HG02973 (cell line): Measurements from ENCODE around the gene GALNT2.
A peak's percentile ranks its signal among the peaks of the same experiment; 100 is the strongest.

Experiments used
- ATAC-seq: cut with Tn5 transposase; IDR thresholded peaks from one replicate; pipeline ENCODE4 v1.9.1; 2021; ENCODE audit warnings: moderate library complexity; ENCODE audit not compliant: unreplicated experiment

Gene GALNT2

DNA sequence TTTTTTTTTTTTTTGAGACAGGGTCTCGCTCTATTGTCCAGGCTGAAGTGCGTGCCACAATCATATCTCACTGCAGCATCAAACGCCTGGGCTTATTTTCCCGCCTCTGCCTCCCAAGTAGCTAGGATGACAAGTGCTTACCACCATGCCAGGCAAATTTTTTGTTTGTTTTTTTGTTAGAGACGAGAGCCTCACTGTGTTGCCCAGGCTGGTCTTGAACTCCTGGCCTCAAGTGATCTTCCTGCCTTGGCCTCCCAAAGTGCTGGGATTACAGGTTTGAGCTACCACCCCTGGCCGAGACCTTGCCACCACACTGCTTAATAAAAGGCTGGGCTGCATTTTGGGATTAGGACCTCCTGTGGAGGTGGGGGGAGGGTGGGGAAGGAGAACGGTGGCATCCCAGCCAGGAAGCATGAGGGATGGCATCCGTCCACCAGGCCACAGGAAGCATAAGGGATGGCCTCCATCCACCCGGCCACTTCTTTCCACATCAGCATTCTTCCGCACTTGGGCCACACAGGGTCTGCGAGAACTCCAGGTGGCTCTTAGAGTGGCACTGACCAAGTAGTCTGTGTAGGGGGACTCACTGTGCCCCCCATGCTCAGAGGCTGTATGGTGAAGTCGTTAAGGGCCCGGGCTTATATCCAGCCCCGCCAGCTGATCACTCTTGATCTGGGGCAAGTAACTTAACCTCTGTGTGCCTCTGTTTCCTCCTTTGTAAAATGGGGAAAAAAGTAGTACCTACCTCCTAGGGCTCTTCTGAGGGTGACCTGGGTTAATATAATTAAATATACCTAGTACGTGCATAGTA is 75.0 kb downstream of the GALNT2 start:
- ATAC-seq, result no peak

DNA sequence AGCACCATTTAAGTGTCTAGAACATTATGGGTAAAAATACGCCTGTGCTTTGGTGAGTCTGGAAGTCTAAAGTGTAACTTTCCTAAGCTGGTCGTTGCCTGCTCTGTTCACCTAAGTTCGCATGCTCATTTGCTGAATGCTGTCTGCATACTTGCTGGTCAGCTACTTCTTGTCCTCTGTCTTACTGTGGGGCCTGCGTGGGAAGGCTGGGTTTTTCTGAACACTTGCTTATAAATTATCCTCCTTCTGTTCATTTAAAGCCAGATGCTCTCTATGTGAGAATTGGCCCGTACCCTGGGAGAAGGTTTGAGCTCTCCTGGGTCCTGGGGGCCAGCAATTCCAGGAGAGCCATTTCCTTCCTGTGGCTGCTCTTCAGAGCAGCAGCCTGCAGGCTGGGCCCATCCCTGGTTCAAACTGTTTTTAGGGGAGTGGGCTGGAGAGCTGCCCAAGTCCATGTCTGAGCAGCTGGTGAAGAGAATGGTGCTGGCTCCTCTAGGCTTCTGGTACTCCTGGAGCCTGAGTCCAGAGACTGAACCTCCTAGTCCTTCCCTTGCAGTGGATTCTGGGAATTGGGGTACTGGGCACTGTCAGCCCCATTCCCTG is 75.7 kb downstream of the GALNT2 start:
- ATAC-seq, result no peak

DNA sequence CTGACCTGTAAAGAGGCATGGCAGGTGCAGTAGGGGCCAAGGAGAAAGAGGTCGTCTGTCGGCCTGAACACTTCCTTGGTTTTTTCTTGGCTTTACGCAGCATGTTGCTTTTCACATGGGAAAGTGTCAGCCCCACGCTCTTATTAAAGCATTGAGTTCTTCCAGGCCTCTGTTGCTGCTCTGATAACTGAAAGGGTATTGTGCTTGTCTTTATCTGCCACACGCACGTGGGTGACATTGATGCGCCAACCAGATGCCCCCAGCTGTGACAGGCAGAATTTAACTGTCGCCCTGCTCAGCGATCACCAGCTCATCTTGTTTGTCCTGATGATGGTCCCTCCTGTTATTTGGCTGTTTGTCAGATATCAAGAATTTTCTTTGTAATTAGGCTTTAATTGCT is 76.5 kb downstream of the GALNT2 start:
- ATAC-seq, result no peak

DNA sequence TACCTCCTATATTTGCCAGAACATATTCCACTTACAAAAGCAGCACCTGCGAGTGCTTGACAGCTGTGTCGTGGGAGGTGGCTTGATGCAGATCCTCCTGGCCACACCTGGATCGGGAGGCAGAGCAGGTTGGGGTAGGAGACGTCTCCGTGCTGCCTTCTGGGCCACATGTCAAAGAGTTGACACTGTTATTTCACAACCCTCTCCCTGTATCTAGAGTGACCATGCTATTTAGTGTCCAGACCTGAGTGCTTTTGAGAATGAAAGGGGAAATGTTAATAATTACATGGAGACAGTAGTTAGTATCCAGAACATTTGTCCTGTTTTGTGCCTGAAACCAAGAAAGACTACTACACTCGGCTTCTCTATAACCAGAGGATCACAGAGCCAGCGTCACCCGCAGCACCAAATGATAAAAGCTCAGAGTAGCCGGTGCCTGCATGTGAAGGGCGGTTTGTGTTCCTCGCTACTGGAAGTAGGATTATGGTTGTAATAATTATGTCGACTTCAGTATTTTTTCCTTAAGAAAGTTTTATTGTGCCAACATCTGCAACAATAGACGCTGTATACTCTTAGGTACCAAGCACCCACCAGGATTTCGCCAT is 77.1 kb downstream of the GALNT2 start:
- no peak for ATAC-seq

DNA sequence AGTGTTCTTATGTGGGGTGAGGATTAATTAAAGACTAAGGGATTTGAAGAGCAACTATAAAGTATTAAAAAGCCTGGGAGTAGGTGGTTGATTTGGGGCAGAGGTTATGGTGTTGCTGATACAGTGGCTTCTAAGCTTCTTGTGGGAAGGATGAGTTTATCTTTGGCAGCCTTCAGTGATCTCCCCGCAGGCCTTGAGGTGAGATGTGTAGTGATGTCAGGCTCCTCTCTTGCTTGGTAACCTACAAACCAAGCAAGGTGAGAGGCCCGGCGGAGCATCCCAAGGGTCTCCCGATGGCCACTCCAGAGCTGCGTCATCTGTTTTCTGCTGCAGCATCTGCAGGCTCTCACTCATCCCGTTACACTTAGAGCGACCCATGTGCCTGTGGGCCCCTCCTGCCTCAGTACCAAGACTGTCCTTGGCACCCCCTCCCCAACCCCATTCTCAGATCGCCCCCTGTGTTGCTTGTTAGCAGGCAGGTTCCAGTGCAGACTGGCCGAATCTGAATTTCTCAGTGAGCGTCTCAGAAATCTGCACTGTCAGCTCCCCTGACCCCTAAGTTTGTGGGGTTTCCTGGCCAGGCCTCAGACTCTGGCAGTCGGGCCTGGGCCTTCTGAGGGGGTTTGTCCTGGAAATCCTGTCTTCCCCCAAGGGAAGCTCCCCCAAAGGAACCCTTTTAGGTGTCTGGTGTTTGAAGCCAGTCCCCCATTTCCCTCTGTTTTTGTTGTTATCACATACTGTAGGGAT is 77.9 kb downstream of the GALNT2 start:
- no peak for ATAC-seq

DNA sequence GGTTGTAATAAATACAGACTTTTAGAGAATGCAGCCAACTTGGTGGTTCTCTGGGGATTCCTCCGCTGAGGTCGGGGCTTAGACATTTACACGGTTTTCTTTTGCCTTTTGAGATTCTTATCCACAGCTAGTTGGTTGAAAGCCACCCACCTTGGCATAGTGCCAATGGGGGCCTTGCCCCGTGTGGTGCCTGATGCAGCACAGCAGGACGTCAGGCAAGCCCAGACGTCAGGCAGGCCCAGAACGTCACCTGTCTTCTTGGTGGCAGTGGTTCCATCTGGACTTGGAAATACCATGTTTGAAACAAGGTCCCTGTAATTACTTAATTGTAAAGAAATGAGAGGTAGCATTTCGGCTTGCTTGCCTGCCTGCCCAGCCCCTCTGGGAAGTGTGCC is 78.5 kb downstream of the GALNT2 start:
- no peak for ATAC-seq

DNA sequence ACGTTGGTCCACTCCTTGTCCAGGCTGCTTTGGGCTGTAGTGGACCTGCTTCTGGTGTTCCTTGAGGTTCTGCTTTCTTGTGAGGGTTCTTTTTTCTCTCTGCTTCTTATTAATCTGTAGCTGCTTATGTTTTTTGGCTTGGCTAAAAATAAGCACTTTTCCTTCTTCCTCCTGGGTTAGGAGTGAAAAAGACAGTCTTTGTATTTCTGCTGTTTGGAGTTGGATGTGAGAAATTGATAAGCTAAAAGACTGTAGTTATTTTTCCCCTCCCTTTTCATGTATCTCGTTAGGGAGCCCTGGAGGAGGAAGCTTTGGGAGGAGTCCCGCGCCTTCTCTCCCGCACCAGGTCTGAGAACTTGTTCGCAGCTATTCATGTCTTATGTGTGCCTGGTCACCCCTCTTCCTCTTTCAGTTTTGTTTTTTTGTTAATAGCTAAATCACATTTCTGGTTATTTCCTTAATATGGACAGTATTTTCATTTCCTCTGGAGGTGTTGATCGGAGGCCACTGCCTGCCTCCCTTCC is 79.0 kb downstream of the GALNT2 start:
- no peak for ATAC-seq

DNA sequence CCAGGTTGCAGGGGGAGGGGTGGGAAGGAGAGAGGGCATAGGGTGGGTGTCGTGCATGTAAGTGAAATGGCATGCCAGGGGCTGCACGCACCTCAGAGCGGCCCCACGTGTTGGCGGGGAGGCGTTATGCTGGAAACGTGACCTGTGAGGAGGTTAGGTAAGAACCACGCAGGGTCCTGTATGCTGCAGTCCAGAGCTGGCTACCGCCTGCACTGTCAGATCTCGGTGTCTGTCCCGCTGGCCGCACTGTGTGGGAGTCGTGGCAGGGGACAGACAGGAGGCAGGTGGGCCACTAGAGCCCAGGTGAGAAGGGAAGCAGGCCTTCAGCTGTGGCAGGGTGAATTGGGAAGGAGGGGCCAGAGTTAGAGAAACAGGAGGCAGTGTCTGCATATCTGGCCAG is 79.7 kb downstream of the GALNT2 start:
- no peak for ATAC-seq

DNA sequence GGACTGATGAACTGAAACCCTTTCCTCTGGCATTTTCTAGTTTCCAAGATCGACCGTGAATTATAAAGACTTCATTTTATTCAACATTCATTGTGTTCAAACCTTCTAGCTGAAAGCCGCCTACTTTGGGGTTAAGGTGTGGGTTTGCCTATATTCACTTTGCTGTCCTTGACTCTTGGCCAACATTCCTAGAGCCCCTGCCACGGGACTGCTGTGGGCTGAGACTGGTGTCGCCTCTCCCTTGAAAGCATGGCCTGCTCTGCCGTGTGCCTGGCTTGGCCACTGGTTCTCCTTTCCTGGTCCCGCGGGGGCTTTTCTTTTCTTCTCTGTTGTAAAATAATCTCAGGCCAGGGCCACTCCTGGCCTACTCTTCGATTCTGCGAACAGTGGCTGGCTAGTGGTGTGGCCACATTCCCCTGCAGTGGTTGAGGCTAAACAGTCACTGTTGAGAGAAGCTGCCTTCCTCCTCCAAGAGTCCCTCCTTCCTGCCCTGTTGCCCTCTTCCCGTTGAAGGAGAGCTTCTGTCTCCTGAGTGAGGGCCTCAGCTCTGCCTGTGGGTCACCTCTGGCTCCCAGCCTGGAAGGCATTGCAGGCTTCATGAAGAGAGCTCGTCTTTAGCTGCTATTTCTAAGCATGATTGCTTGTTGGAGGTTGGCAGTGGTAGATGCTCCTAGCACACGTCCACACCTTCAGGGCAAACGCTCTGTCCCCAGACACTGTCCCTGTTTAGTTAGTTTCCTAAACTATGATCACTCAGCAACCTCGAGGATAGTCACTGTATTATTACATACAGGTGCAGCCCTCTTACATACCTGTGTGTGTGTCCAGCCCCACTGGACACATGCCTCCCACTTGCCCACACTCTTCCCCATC is 80.5 kb downstream of the GALNT2 start:
- no peak for ATAC-seq

DNA sequence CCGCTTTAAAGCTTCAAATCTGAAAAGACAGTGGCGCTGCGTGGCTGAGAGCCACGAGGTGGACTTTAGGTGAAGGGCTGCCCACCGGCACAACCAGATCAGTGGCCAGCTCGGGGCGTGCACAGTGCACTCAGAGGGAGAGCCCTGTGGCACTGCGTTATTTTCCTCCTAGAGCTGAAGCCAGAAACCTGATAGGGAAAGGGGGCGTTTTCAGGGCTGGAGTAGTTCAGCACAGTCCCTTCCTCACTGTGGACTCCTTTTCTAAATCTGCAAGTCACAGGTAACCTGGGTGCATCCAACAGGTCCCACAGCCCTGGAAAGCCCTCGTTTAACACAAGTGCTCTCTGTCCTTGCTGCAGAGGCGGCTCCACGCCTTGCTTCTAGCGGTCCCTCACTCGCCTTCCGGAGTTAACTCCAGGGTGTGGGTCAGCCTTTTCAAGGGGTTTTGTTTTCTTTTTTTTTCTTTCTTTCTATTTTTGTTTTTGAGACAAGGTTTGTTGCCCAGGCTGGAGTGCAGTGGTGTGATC is 81.2 kb downstream of the GALNT2 start:
- ATAC-seq, result no peak

DNA sequence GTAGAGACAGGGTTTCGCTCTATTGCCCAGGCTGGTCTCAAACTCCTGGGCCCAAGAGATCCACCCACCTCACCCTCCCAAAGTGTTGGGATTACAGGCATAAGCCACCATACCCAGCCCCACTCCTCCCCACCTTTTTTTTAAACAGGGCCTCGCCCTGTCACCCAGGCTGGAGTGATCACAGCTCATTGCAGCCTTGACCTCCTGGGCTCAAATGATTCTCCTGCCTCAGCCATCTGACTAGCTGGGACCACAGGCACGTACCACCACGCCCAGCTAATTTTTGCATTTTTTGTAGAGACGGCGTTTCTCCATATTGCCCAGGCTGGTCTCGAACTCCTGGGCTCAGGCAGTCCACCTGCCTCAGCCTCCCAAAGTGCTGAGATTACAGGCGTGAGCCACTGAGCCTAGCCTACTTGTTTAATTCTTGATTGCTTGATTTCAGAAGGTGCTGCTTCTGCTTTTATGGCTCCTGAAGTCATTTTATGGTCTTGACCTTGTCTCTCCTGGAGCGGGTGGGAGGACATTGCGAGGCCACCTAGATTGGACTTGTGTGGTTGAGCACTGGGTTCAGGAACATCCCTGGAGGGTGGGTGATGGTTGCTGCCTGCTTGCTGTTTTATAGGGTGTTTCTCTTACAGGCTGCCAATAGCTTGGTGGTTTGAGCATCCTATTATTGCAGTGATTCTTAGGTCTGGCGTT is 81.9 kb downstream of the GALNT2 start:
- no peak for ATAC-seq

DNA sequence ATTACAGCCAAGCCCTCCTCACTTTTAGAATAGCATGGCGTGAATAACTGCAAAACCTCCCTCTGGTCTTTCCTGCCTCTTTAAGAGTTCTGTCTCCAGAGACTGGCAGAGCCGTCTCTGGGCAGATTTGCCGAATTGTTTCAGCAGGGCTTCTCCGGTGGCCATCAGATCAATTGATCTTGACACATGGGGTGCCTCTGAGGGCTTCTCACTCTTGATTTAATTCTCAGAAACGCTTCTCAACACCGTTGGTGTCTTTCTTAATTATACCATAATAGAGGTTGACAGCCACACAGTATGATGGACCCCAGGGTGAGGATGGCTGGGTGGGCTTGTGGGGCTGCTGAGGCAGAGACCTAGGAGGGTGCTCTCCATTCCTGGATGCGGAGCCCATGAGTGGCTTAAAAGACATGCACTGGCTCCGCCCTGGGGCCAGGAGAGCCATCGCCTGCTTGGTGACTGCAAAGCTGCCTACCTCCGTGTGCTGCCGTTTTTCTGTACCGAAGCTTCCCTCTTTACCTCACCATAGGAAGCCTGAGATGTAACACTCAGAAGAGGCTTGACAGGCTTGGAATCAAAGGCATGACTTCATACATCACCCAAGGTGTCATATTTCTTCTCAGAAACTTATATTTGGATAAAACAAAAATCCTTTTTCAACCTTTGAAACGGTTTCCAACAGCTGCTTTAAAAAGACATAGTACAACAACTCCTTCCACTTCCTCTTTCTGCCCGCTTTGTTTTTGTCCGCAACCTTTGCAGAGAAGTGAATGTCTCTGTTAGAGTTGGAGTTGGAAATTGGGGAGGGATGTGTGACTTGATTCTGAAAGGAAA is 82.9 kb downstream of the GALNT2 start:
- peak; percentile 65 for ATAC-seq

DNA sequence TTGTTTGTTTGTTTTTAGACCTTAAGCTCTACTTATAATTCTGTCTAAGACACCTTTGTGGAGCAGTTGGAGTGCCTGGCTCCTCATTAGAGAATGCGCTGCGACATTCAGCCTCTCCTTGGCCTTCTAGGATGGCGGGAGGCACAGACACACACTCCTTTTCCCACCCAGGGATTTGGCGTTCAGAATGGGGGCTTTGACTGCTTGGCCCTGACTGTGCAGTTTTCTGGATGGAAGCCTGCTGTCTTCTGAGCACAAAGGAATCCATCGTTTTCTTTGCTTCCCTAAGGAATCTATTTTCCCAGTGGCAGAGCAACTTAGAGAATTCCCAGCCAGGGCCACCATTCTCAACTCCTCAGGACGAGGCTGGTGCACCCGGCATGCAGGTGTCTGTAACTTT is 83.6 kb downstream of the GALNT2 start:
- no peak for ATAC-seq

DNA sequence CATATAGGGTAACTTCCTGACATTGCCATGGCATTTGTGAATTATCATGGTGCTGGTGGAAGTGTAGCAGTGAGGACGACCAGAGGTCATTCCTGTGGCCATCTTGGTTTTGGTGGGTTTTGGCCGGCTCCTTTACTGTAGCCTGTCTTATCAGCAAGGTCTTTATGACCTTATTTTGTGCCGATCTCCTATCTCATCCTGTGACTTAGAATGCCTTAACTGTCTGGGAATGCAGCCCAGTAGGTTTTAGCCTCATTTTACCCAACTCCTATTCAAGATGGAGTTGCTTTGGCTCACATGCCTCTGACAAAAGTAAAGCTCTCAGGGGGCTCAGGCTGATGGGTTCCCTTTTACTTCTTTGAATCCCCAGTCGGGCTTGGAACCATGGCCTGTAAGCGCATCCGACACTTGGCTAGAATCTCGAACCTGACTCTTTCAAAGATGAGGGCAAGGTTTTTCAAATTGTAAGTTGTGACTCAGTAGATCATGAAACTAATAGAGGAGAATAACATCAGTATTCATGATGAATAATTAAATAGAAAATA is 85.0 kb downstream of the GALNT2 start:
- no peak for ATAC-seq

DNA sequence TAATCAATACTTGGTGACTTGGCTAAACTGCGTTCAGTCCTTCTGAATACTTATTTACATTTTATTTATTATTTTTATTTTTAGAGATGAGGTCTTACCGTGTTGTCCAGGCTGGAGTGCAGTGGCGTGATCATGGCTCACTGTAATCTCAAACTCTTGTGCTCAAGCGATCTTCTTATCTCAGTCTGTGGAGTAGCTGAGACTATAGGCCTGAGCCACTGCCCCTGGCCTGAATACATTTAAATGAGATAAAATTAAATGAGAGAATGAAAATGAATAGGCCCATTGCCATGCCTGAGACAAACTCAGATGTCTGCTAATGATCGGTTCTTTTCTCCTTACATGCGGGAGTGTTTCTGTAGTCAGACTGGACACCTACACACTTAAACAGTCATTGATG is 86.0 kb downstream of the GALNT2 start:
- no peak for ATAC-seq

DNA sequence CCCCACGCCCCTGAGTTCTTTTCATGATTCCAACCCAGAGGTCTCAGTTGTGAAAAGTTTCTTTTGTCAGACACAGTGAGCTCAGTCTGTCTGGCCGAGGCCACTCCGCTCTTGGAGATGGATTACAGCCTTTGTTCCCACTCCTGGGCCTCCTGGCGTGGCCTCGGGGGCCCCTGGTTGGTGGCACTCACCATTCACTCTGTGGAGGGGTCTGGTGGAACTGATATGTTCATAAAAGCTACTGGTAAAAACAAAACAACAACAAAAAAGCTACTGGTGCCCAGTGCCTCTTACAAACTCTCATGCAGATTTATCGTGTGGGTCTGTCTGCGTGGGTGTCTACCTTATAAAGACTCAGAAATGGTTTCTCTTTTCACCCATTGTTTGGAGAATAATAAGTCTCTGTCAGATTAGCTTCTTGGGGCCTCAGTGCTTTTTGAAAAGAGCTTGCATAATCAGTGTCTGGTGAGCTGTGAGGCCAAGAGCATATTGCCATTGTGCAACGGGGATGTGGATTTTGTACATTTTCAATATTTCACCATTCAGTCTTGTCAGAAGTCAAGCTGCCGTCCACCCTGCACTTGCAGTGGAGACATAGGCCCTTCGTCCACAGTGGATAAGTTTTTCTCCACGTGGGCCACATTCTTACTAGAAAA is 86.7 kb downstream of the GALNT2 start:
- ATAC-seq, result no peak

DNA sequence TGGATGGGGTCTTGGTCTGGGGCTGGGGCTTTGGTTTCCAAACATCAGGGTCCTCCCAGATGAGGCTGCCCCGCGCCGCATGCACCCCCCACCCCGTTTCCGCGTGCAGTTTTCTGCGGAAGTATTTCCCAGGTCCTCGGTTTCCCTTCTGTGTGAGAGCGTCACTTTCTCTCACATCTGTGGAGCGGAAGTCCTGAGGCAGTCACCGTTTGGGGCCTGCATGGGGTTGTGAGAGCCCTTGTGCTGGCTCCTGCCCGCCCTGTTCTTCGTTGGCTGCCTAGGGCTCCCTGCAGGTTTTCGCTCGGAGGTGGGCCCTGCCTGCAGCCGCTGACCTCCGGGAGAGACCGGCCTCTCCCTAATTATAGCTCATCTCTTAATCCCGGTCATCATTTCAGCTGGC is 88.0 kb downstream of the GALNT2 start:
- ATAC-seq, result no peak

DNA sequence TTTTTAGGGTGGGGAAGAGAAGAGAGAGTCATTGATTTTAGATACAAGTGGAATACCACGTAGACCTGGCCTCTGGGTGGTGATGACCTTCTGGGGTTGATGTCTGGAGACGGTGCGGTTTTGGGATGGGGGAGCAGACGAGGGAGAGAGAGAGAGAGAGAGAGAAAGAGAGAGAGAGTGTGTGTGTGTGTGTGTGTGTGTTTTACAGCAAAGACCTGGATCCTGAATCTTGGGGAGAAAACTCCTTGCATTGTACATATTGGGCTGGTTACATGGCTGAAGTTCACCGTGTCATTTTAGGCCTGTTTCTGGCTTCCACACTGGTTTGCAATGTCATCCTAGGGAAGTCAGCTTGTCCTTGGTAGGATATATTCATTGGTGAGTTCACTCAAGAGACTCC is 89.0 kb downstream of the GALNT2 start:
- ATAC-seq, result no peak
